CD14-positive monocyte (primary cell): ENCODE results near the gene TMEM132C. TPM values are rescaled to one million over a fixed set of nuclear protein-coding genes. Genes with fewer than 3 reads are reported as not detected.

ENCODE experiments used
- DNase-seq, 3 donors: peaks; one replicate each; pipeline ENCODE4 v3.0.0-alpha.2; 2011 to 2022
- H2AFZ ChIP-seq: 2 replicates; pipeline ENCODE4 v1.6.0; 2012; ENCODE audit warnings: mild to moderate bottlenecking, low read depth, low read length, inconsistent platforms; ENCODE audit not compliant: insufficient read depth, poor library complexity, severe bottlenecking
- H3K27ac ChIP-seq, 2 donors: 1 replicate in 1 of 2; 2 replicates in 1 of 2; pipeline ENCODE4 v1.5.1; 2012 to 2013; ENCODE audit warnings: low read length in 2 of 2, control low read depth in 1 of 2, inconsistent platforms in 1 of 2, low read depth in 1 of 2, mild to moderate bottlenecking in 1 of 2
- H3K27me3 ChIP-seq, 2 donors: one replicate each; pipeline versions ENCODE4 v1.6.0 to v1.6.1; 2011 to 2013; ENCODE audit warnings: low read length in 2 of 2; ENCODE audit not compliant: control insufficient read depth in 2 of 2, insufficient read depth in 2 of 2
- H3K36me3 ChIP-seq, 2 donors: replicated peaks in 1 of 2; 1 replicate in 1 of 2; 2 replicates in 1 of 2; pipeline versions ENCODE4 v1.5.1 to v1.6.1; 2012 to 2013; ENCODE audit warnings: low read length in 2 of 2, control low read depth in 1 of 2, inconsistent platforms in 1 of 2, mild to moderate bottlenecking in 1 of 2; ENCODE audit not compliant: insufficient read depth in 2 of 2, control insufficient read depth in 1 of 2
- H3K4me1 ChIP-seq, 2 donors: 1 replicate in 1 of 2; 2 replicates in 1 of 2; pipeline versions ENCODE4 v1.5.1 to v1.6.1; 2012 to 2013; ENCODE audit warnings: low read length in 2 of 2, control low read depth in 1 of 2, inconsistent platforms in 1 of 2, mild to moderate bottlenecking in 1 of 2, moderate library complexity in 1 of 2; ENCODE audit not compliant: insufficient read depth in 2 of 2, control insufficient read depth in 1 of 2
- H3K4me2 ChIP-seq: replicated peaks from 2 replicates; pipeline ENCODE3; 2012; ENCODE audit warnings: low read length, moderate library complexity, mild to moderate bottlenecking; ENCODE audit not compliant: poor library complexity, severe bottlenecking; ENCODE audit errors: extremely low read depth
- H3K4me3 ChIP-seq, 3 experiments: fragments of 200-600 bp in 1 of 3; sonication (generic) in 1 of 3; replicated peaks in 1 of 3; 1 replicate in 2 of 3; 2 replicates in 1 of 3; pipeline ENCODE4 v1.5.1; 2011 to 2013; ENCODE audit warnings: low read length in 3 of 3, mild to moderate bottlenecking in 3 of 3, control low read depth in 2 of 3, low read depth in 2 of 3, inconsistent platforms in 1 of 3, moderate library complexity in 1 of 3
- H3K79me2 ChIP-seq: 2 replicates; pipeline ENCODE4 v1.6.0; 2012; ENCODE audit warnings: mild to moderate bottlenecking, control low read depth, inconsistent platforms, low read length, moderate library complexity; ENCODE audit not compliant: insufficient read depth
- H3K9ac ChIP-seq: 2 replicates; pipeline ENCODE4 v1.6.0; 2017; ENCODE audit warnings: low read length, mild to moderate bottlenecking; ENCODE audit not compliant: insufficient read depth, poor library complexity, severe bottlenecking
- H3K9me3 ChIP-seq, 2 donors: replicated peaks in 1 of 2; 1 replicate in 1 of 2; 2 replicates in 1 of 2; pipeline versions ENCODE4 v1.5.1 to v1.6.1; 2012 to 2013; ENCODE audit warnings: low read length in 2 of 2, control low read depth in 1 of 2; ENCODE audit not compliant: control insufficient read depth in 1 of 2, insufficient read depth in 1 of 2
- H4K20me1 ChIP-seq: 2 replicates; pipeline ENCODE4 v1.6.0; 2012; ENCODE audit warnings: mild to moderate bottlenecking, low read length, control low read depth, moderate library complexity; ENCODE audit not compliant: insufficient read depth
- H3K27ac Mint-ChIP-seq, 7 donors: one replicate each; pipeline ENCODE4 v1.8.0; 2020; ENCODE audit warnings: mild to moderate bottlenecking in 7 of 7, mixed read lengths in 7 of 7, moderate library complexity in 6 of 7, inconsistent platforms in 2 of 7
- H3K27me3 Mint-ChIP-seq, 3 donors: one replicate each; pipeline ENCODE4 v1.8.0; 2021 to 2022; ENCODE audit warnings: low read depth in 3 of 3, mild to moderate bottlenecking in 3 of 3, mixed read lengths in 3 of 3, moderate library complexity in 3 of 3, inconsistent platforms in 1 of 3
- H3K36me3 Mint-ChIP-seq, 2 donors: one replicate each; pipeline ENCODE4 v1.8.0; 2020; ENCODE audit warnings: mixed read lengths in 2 of 2, inconsistent platforms in 1 of 2, mild to moderate bottlenecking in 1 of 2
- H3K4me1 Mint-ChIP-seq: one replicate; pipeline ENCODE4 v1.8.0; 2020; ENCODE audit warnings: mild to moderate bottlenecking, mixed read lengths
- H3K4me3 Mint-ChIP-seq, 2 donors: one replicate each; pipeline ENCODE4 v1.8.0; 2020; ENCODE audit warnings: mild to moderate bottlenecking in 2 of 2, mixed read lengths in 2 of 2, moderate library complexity in 1 of 2
- H3K9me3 Mint-ChIP-seq, 7 donors: one replicate each; pipeline ENCODE4 v1.8.0; 2020 to 2022; ENCODE audit warnings: mixed read lengths in 7 of 7, mild to moderate bottlenecking in 6 of 7, moderate library complexity in 6 of 7, inconsistent platforms in 2 of 7
- CTCF ChIP-seq: fragments of 200-600 bp; IDR thresholded peaks from one replicate; pipeline ENCODE4 v1.8.0; 2022; ENCODE audit warnings: antibody characterized with exemption, mild to moderate bottlenecking
- WGBS: methylation state at CpG from one replicate; pipeline ENCODE4 v1.1.5; 2013; ENCODE audit warnings: missing lambda C conversion rate; ENCODE audit not compliant: insufficient coverage; 5-methylcytosine and 5-hydroxymethylcytosine counted together
- intact Hi-C, 2 donors: fragments of 100-400 bp; cut with micrococcal nuclease; formaldehyde crosslinking; loops; one replicate each; pipeline versions ENCODE4 v1.15.0 to v1.15.1; 2023
- polyA plus RNA-seq, 3 donors: library from polyadenylated mRNA; depleted of rRNA in 1 of 3; unstranded in 2 of 3; stranded (reverse) in 1 of 3; fragments of 300-500 nt in 2 of 3; fragments of >200 nt in 1 of 3; fragmentation: Illumina TruSeq in 2 of 3; gene quantifications; 1 replicate in 2 of 3; 2 replicates in 1 of 3; pipeline ENCODE4 v1.2.3, GENCODE V29; 2012 to 2021

The TMEM132C gene
- polyA plus RNA-seq, 3 donors: not detected

- Histone ChIP-seq H3K36me3 (no peaks in the 10 kb centered on the region), H3K4me2 (no peak overlapping the region), H3K4me1 (no peaks in the 10 kb centered on the region), H3K4me3 (no peak overlapping the region), H3K79me2 (no peaks in the 10 kb centered on the region), H2AFZ (no peak overlapping the region), H3K9me3 (no peaks in the 10 kb centered on the region), H4K20me1 (no peaks in the 10 kb centered on the region), H3K27me3 (no peaks in the 10 kb centered on the region), H3K27ac (no peak overlapping the region), H3K9ac (no peak overlapping the region)
- H3K27me3 Mint-ChIP-seq: peaks cover 0 to 6% (median 1%) of the 10 kb centered on the region in 3 donors
- 88% methylated on average over 4 of the region's 6 CpGs for WGBS
- H3K4me1 Mint-ChIP-seq: no peaks in the 10 kb centered on the region
- no peak overlapping the region for H3K27ac Mint-ChIP-seq
- peaks cover 0 to 9% (median 1%) of the 10 kb centered on the region in 7 donors for H3K9me3 Mint-ChIP-seq
- intact Hi-C loops: no loop called here
- TF ChIP-seq CTCF: no peak
- DNase-seq: no peak
- no peaks in the 10 kb centered on the region for H3K36me3 Mint-ChIP-seq
- H3K4me3 Mint-ChIP-seq: no peak overlapping the region
These were observed 359.9 kb downstream of the TMEM132C start for GRCh38 chr12:128626808-128627320.

- DNase-seq: no peak
- Histone ChIP-seq H2AFZ (no peak overlapping the region), H3K27me3 (no peaks in the 10 kb centered on the region), H3K4me3 (no peak overlapping the region), H3K27ac (no peak overlapping the region), H3K79me2 (no peaks in the 10 kb centered on the region), H3K36me3 (no peaks in the 10 kb centered on the region), H4K20me1 (no peaks in the 10 kb centered on the region), H3K9ac (no peak overlapping the region), H3K9me3 (no peaks in the 10 kb centered on the region), H3K4me2 (no peak overlapping the region), H3K4me1 (no peaks in the 10 kb centered on the region)
- intact Hi-C loops: no loop called here
- TF ChIP-seq CTCF: no peak
- Mint-ChIP-seq H3K4me3 (no peak overlapping the region), H3K27me3 (peaks cover 0 to 6% (median 0%) of the 10 kb centered on the region in 3 donors), H3K27ac (no peak overlapping the region), H3K9me3 (peaks cover 0 to 9% (median 1%) of the 10 kb centered on the region in 7 donors), H3K4me1 (no peaks in the 10 kb centered on the region), H3K36me3 (no peaks in the 10 kb centered on the region)
- WGBS: 92% methylated on average over 9 of the region's 9 CpGs
These were observed 360.7 kb downstream of the TMEM132C start for GRCh38 chr12:128627659-128628058.
